ENCODE measurements around the gene UBE2Q1. TPM values are rescaled to one million over a fixed set of nuclear protein-coding genes. Genes with fewer than 3 reads are reported as not detected.

UBE2Q1 gene
- total and polyA plus RNA-seq, 10 of the 15 experiments (the other 5 are each of a cell fraction or from before 2014, with no cell fraction given): 3.9 to 82.6 (median 24.1) TPM

- peaks cover 13% of the 10 kb centered on the region for H3K4me1 ChIP-seq (ENCODE audit: control insufficient read depth, insufficient read depth, low read length)
- intact Hi-C loops (cut with micrococcal nuclease; ENCODE audit: unreplicated experiment): no loop called here
- no peaks in the 10 kb centered on the region for H3K9me3 ChIP-seq (replicated peaks; ENCODE audit: control insufficient read depth, insufficient read depth, low read length)
- BruUV-seq (replicated peaks): no TSS peak
- no peak overlapping the region for H3K27ac ChIP-seq (ENCODE audit: control insufficient read depth, insufficient read depth)
- H2AFZ ChIP-seq (ENCODE audit: control insufficient read depth, low read depth, low read length): no peak overlapping the region
- ChIA-PET CTCF (interaction anchor here (0.9 to 1.5 kb wide), 3 partner anchors 17 to 40 kb away, joined by 3 read pairs; no protein-coding TSS in a partner anchor), POLR2A (interaction anchor here (1.0 to 2.2 kb wide), 4 partner anchors 9 to 16 kb away, joined by 3 to 6 read pairs (median 5); no protein-coding TSS in a partner anchor), RAD21 (ENCODE audit: unreplicated experiment) (interaction anchor here (1.0 to 1.4 kb wide), 5 partner anchors 10 to 279 kb away, joined by 3 to 4 read pairs (median 3); no protein-coding TSS in a partner anchor), SMC1A (ENCODE audit: uncharacterized antibody, unreplicated experiment) (interaction anchor here (0.6 to 1.9 kb wide), 7 partner anchors 10 to 355 kb away, joined by 3 to 7 read pairs (median 3); no protein-coding TSS in a partner anchor)
- peaks cover 66% of the 10 kb centered on the region for H3K79me2 ChIP-seq (ENCODE audit: control insufficient read depth, insufficient read depth, low read length)
- H3K4me2 ChIP-seq (ENCODE audit: control insufficient read depth, insufficient read depth): peak overlapping the region; percentile 23
- peaks cover 46 to 74% of the 10 kb centered on the region in 2 experiments for H3K36me3 ChIP-seq (ENCODE audit: control insufficient read depth in 2 of 2, insufficient read depth in 2 of 2, low read length in 1 of 2)
- DNase-seq (ENCODE audit: low read depth, low spot score) (no peak), ATAC-seq (peak; percentile 32), FAIRE-seq (no peak)
- no peak overlapping the region; the same call in 1 of the 2 replicates for H3K9ac ChIP-seq (ENCODE audit: control insufficient read depth, insufficient read depth, low read length)
- WGBS (ENCODE audit: insufficient coverage, insufficient replicate concordance, low lambda C conversion rate, missing lambda C conversion rate): 67% methylated on average over 3 of the region's 3 CpGs
- peaks cover 47% of the 10 kb centered on the region for H4K20me1 ChIP-seq (ENCODE audit: control insufficient read depth, insufficient read depth)
- in situ Hi-C loops (cut with MboI): no loop called here
- H3K27me3 ChIP-seq (replicated peaks in 1 of 2; ENCODE audit: control insufficient read depth in 2 of 2, insufficient read depth in 2 of 2, low read length in 1 of 2): no peaks in the 10 kb centered on the region
- peak overlapping the region; percentile 8; the same call in 1 of the 2 replicates for H3K4me3 ChIP-seq
- TF ChIP-seq NBN (IDR thresholded peaks at IDR 0.05): no peak
- no peak for TF ChIP-seq RBBP5 (conservative IDR thresholded peaks at IDR 0.05)
- no peak for TF ChIP-seq IRF4 (IDR thresholded peaks at IDR 0.05; ENCODE audit: low read depth, low read length)
- no peak for TF ChIP-seq MYC (IDR thresholded peaks at IDR 0.05; ENCODE audit: insufficient read depth, insufficient read length, insufficient replicate concordance, low read length, severe bottlenecking)
- no peak for TF ChIP-seq SRF (IDR thresholded peaks at IDR 0.05; ENCODE audit: low read depth in 2 of 2, low read length in 2 of 2)
- no peak for TF ChIP-seq BCLAF1 (IDR thresholded peaks at IDR 0.05)
- no peak for TF ChIP-seq USF1 (IDR thresholded peaks at IDR 0.05; ENCODE audit: borderline replicate concordance, extremely low read length, insufficient read depth, low read depth, low read length)
- no peak for TF ChIP-seq SIX5 (IDR thresholded peaks at IDR 0.05; ENCODE audit: low read depth, low read length, severe bottlenecking)
- TF ChIP-seq ZNF274 (IDR thresholded peaks at IDR 0.05; ENCODE audit: insufficient read depth, insufficient read length): no peak
- TF ChIP-seq NR2C1 (IDR thresholded peaks at IDR 0.05): no peak
- TF ChIP-seq BHLHE40 (IDR thresholded peaks at IDR 0.05; ENCODE audit: borderline replicate concordance in 1 of 2, low read depth in 2 of 2, low read length in 1 of 2): no peak
- TF ChIP-seq JUND (IDR thresholded peaks at IDR 0.05; ENCODE audit: low read depth, low read length): no peak
- TF ChIP-seq HDGF (IDR thresholded peaks at IDR 0.05): no peak
- no peak for TF ChIP-seq E4F1 (IDR thresholded peaks at IDR 0.05; ENCODE audit: borderline replicate concordance, partially characterized antibody)
- TF ChIP-seq GATAD2B (conservative IDR thresholded peaks at IDR 0.05; ENCODE audit: low read depth): no peak
These were observed 41.2 kb upstream of the UBE2Q1 start for GRCh38 chr1:154599658-154600057.

All from GM12878 (cell line).